Renal pelvis (tissue), 4 donors: Measurements from ENCODE around the gene STK17B. TPM values are rescaled to one million over a fixed set of nuclear protein-coding genes. Genes with fewer than 3 reads are reported as not detected.
A peak's percentile ranks its signal among the peaks of the same experiment; 100 is the strongest.
"Not testable (repeated sequence)": the region's sequence is repeated elsewhere in the genome, so short reads cannot be mapped to it uniquely, and the experiment has no call there.

Source experiments
- DNase-seq: peaks from one replicate; pipeline ENCODE4 v3.0.0-alpha.2; 2013
- polyA plus RNA-seq, 3 donors: library from polyadenylated mRNA; unstranded; fragments of 120-200 nt; gene quantifications; one replicate each; pipeline ENCODE4 v1.2.1, GENCODE V29; 2013; ENCODE audit not compliant: insufficient read length in 3 of 3

STK17B gene
- polyA plus RNA-seq, 3 donors = 7.8 to 10.5 (median 9.6) TPM

- no peak for DNase-seq
These were observed 54.1 kb downstream of the STK17B start for GRCh38 chr2:196117214-196117705.

- DNase-seq = peak; percentile 16
These were observed 58.1 kb downstream of the STK17B start for GRCh38 chr2:196113061-196113974.

- peak; percentile 41 for DNase-seq
These were observed 58.9 kb downstream of the STK17B start for GRCh38 chr2:196112418-196113034.

GRCh38 chr2:196108604-196109003, 62.8 kb downstream of the STK17B start:
- no peak for DNase-seq

GRCh38 chr2:196105951-196106350, 65.4 kb downstream of the STK17B start:
- no peak for DNase-seq

GRCh38 chr2:196104066-196104465, 67.3 kb downstream of the STK17B start:
- no peak for DNase-seq

- no peak for DNase-seq
These were observed 67.8 kb downstream of the STK17B start for GRCh38 chr2:196103626-196104025.

- no peak for DNase-seq
These were observed 69.9 kb downstream of the STK17B start for GRCh38 chr2:196101325-196101991.

GRCh38 chr2:196099916-196100315, 71.5 kb downstream of the STK17B start:
- DNase-seq = no peak

GRCh38 chr2:196097864-196098660, 73.3 kb downstream of the STK17B start:
- DNase-seq = no peak

GRCh38 chr2:196096982-196097745, 74.2 kb downstream of the STK17B start:
- DNase-seq = no peak

- DNase-seq = no peak
These were observed 75.1 kb downstream of the STK17B start for GRCh38 chr2:196096264-196096663.

- DNase-seq = not testable (repeated sequence)
These were observed 81.9 kb downstream of the STK17B start for GRCh38 chr2:196089448-196089847.

GRCh38 chr2:196088203-196088602, 83.2 kb downstream of the STK17B start:
- DNase-seq = no peak

- no peak for DNase-seq
These were observed 84.6 kb downstream of the STK17B start for GRCh38 chr2:196086517-196087368.

- no peak for DNase-seq
These were observed 87.8 kb downstream of the STK17B start for GRCh38 chr2:196083601-196084000.
